ENCODE measurements around the gene BPHL. TPM values are rescaled to one million over a fixed set of nuclear protein-coding genes. Genes with fewer than 3 reads are reported as not detected.

The BPHL gene
- total RNA-seq, result 10 to 100 TPM in 3 of 4 donors, 1 to 10 TPM in 1; 6.7 to 21.6 (median 12.6) TPM

GRCh38 chr6:3118353-3119039 is at the start of gene BPHL:
Gene BPHL, plus strand, starts transcription at chr6:3118711. Its CDS starts 30 bp downstream, at chr6:3118741.
- DNase-seq (ENCODE audit: low spot score in 2 of 2), result peak; percentile 97 to 98
- H3K36me3 ChIP-seq, result peaks cover 0 to 20% (median 0%) of the 10 kb centered on the region in 3 donors
- no peaks in the 10 kb centered on the region for H3K9me3 ChIP-seq
- H3K4me3 ChIP-seq, result peak within 1 kb of the TSS; percentile 66 to 98 (median 80)
- H3K27me3 ChIP-seq, result no peaks in the 10 kb centered on the region
- TF ChIP-seq EP300 (IDR thresholded peaks at IDR 0.05), result peak; percentile 46 to 86
- peak; percentile 60 to 87 for TF ChIP-seq POLR2A (IDR thresholded peaks at IDR 0.05)
- TF ChIP-seq CTCF (IDR thresholded peaks at IDR 0.05), result no peak
- peaks cover 0 to 29% (median 9%) of the 10 kb centered on the region in 4 donors for H3K4me1 ChIP-seq
- H3K27ac ChIP-seq, result peak within 1 kb of the TSS; percentile 88 to 93 (median 90)
- 1% methylated on average over 28 to 75 of the region's 89 CpGs for WGBS, 2 donors

DNA sequence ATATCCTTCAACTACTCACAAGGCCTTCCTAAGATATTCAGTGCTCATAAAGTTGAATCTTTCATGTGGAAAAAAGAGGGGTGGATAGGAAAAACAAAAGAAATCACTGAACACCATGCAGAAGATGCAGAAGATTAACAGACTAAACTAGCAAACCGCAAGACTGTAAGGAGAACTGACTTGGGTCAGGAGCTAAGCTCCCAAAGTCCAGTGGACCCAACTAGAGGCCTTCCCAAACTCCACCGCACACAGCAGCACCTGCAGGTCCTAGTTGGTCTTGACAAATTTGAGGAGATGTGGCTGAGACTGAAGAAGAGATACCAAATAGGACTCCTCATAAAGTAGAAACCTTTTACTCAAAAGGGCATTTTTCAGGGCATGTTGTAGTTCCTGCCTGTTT is 46.9 kb upstream of the BPHL start:
- Histone ChIP-seq H3K36me3 (peaks cover 0 to 5% (median 0%) of the 10 kb centered on the region in 3 donors), H3K4me1 (peaks cover 5 to 60% (median 31%) of the 10 kb centered on the region in 4 donors), H3K4me3 (no peak overlapping the region), H3K27ac (no peak overlapping the region), H3K27me3 (no peaks in the 10 kb centered on the region), H3K9me3 (no peaks in the 10 kb centered on the region)
- 87 to 88% methylated on average over 2 of the region's 2 CpGs for WGBS, 2 donors
- TF ChIP-seq CTCF (IDR thresholded peaks at IDR 0.05) (no peak), POLR2A (IDR thresholded peaks at IDR 0.05) (no peak), EP300 (IDR thresholded peaks at IDR 0.05) (no peak)
- no peak for DNase-seq (ENCODE audit: low spot score in 2 of 2)

GRCh38 chr6:3072798-3073197 is 45.7 kb upstream of the BPHL start:
- Histone ChIP-seq H3K36me3 (peaks cover 0 to 16% (median 3%) of the 10 kb centered on the region in 3 donors), H3K27ac (no peak overlapping the region), H3K9me3 (no peaks in the 10 kb centered on the region), H3K27me3 (no peaks in the 10 kb centered on the region), H3K4me1 (peaks cover 5 to 54% (median 26%) of the 10 kb centered on the region in 4 donors), H3K4me3 (no peak overlapping the region)
- no peak for TF ChIP-seq CTCF (IDR thresholded peaks at IDR 0.05)
- TF ChIP-seq EP300 (IDR thresholded peaks at IDR 0.05), result no peak
- TF ChIP-seq POLR2A (IDR thresholded peaks at IDR 0.05), result no peak
- 63 to 68% methylated on average over 7 of the region's 7 CpGs for WGBS, 2 donors
- DNase-seq (ENCODE audit: low spot score in 2 of 2), result no peak

DNA sequence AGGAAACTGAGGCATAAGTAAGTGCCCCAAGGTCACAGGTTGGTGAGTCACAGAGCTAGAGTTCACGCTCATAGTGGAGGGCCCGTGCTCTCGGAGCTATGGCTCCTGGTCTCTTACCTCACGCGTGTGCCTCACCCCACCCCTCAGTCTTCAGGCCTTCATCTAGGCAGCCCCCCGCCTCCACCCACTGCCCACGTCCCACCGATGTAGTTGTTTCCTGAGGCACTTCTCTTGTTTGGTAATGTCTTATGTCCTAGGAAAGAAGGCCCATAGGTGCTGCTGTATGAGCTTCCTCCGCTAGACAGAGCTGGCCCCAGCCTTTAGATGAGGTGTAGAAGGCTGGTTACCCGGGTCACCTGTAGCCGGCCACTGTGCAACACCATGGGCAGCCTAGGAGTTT is 45.1 kb upstream of the BPHL start:
- H3K4me3 ChIP-seq, result no peak overlapping the region
- no peak for TF ChIP-seq EP300 (IDR thresholded peaks at IDR 0.05)
- H3K27me3 ChIP-seq, result no peaks in the 10 kb centered on the region
- WGBS, 2 donors, result 91 to 96% methylated on average over 11 of the region's 11 CpGs
- peaks cover 0 to 22% (median 3%) of the 10 kb centered on the region in 3 donors for H3K36me3 ChIP-seq
- no peak overlapping the region for H3K27ac ChIP-seq
- peaks cover 5 to 54% (median 24%) of the 10 kb centered on the region in 4 donors for H3K4me1 ChIP-seq
- H3K9me3 ChIP-seq, result no peaks in the 10 kb centered on the region
- no peak for DNase-seq (ENCODE audit: low spot score in 2 of 2)

GRCh38 chr6:3075772-3076113 is 42.8 kb upstream of the BPHL start:
- H3K27ac ChIP-seq, result peak overlapping the region in 1 of 4 donors; percentile 38
- TF ChIP-seq EP300 (IDR thresholded peaks at IDR 0.05) (no peak), CTCF (IDR thresholded peaks at IDR 0.05) (no peak), POLR2A (IDR thresholded peaks at IDR 0.05) (no peak)
- no peaks in the 10 kb centered on the region for H3K27me3 ChIP-seq
- DNase-seq (ENCODE audit: low spot score in 2 of 2), result no peak
- WGBS, 2 donors, result 22 to 23% methylated on average over 4 of the region's 4 CpGs
- H3K9me3 ChIP-seq, result no peaks in the 10 kb centered on the region
- peaks cover 3 to 43% (median 5%) of the 10 kb centered on the region in 3 donors for H3K36me3 ChIP-seq
- peaks cover 5 to 38% (median 11%) of the 10 kb centered on the region in 4 donors for H3K4me1 ChIP-seq
- H3K4me3 ChIP-seq, result no peak overlapping the region

Measured in tibial nerve (tissue), 4 donors.